MM.1S (cell line): ENCODE measurements around the gene SPTLC3.

Experiments used
- CTCF ChIP-seq: fragments of 300-600 bp; sonication (generic); IDR thresholded peaks from 2 replicates; pipeline ENCODE4 v1.5.1; 2016; ENCODE audit warnings: antibody characterized with exemption, low read length, mixed read lengths
- EZH2phosphoT487 ChIP-seq: fragments of 300-600 bp; sonication (generic); IDR thresholded peaks from 2 replicates; pipeline ENCODE4 v1.6.1; 2018; ENCODE audit warnings: antibody characterized with exemption, low read length

GRCh38 chr20:13017883-13018535 lies 9.2 kb downstream of the SPTLC3 start:
- TF ChIP-seq CTCF: no peak
- TF ChIP-seq EZH2phosphoT487: no peak
